Dedifferentiated amniotic fluid mesenchymal stem cell (primary cell): Measurements from ENCODE around the gene NELFB.

Experiments
- DNase-seq: peaks from one replicate; pipeline ENCODE4 v3.0.0-alpha.2; 2016; ENCODE audit errors: extremely low spot score

NELFB gene

GRCh38 chr9:137268538-137269201 lies 13.5 kb downstream of the NELFB start:
- no peak for DNase-seq

DNA sequence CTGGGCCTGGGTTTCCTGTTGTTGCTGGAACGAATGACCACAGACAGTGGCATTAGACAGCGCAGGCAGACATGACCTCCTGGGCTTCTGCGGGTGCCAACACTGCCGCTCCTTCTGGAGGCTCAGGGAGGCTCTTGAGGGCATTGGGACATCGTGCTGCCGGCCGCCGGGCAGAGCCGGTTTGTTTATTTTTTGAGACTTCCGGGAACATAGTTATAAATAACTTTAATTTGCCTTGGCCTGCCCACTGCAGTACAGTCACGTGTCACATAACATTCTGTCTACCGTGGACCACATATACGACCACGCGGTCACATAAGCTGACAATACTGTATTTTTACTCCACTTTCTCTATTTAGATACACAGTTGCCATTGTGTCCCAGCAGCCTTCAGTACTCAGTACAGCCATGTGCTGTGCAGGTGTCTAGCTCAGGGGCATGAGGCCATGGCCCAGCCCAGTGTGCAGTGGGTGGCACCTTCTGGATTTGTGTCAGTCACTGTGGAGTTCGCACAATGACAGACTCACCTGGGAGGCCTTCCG lies 14.2 kb downstream of the NELFB start:
- no peak for DNase-seq

GRCh38 chr9:137270929-137271695 lies 16.0 kb downstream of the NELFB start:
- no peak for DNase-seq

GRCh38 chr9:137271696-137272076 lies 16.6 kb downstream of the NELFB start:
- DNase-seq = no peak

- DNase-seq = no peak
These were observed 17.3 kb downstream of the NELFB start for GRCh38 chr9:137272241-137273094.

- DNase-seq = no peak
These were observed 18.0 kb downstream of the NELFB start for GRCh38 chr9:137273095-137273490.

GRCh38 chr9:137273611-137274320 lies 18.6 kb downstream of the NELFB start:
- no peak for DNase-seq

DNA sequence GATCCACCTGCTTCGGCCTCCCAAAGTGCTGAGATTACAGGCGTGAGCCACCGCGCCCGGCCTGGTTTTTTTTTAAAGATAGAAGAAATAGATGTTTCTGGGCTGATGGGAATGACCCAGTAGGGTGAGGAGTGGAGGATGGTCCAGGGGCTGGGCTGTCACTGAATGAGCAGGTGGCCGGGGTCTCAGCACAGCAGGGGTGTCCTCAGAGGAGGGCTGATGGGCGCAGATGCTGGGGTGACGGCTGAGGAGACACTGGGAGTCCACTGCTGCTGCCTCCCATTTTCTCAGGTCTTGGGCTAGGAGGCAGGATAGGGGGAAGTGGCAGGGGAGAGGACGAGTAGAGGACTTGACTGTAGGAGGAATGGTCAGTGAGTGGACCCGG lies 20.1 kb downstream of the NELFB start:
- no peak for DNase-seq

- no peak for DNase-seq
These were observed 20.7 kb downstream of the NELFB start for GRCh38 chr9:137275588-137276472.

GRCh38 chr9:137276473-137277328 lies 21.6 kb downstream of the NELFB start:
- DNase-seq = peak; percentile 18

- peak; percentile 64 for DNase-seq
These were observed 22.4 kb downstream of the NELFB start, which contains the start of gene TOR4A for GRCh38 chr9:137277329-137278041. TSS of gene TOR4A (plus strand) at chr9:137277726. CDS start at chr9:137278690, 964 bp downstream.

DNA sequence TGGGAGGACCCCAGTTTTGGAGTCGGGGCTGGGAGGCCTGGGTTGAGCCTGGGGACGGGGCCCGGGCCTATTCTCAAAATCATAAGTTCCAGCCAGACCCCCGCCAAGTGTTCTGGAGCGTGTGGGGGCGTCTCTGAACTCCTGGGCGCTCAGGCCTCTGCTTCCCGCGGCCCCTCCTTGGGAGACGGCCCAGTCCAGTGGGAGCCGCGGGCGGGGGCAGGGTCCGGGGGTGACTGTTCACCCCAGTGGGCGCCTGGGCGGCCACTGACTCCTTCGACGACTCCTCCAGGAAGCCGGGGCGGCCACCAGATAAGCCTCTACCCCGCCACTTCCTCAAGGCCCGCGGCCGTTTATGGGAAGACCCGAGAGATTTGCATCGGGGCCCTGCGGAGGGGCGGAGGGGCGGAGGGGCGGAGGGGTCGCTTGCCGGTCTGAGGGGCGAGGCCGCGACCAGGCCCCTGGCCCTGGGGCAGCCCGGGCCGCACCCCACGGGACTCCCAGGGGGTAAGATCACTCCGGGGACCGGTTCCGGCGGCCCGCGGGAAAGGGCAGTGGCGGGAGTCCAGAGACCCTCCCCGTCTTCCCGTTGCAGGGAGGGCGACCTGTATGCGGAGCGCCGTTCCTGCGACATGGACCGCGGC lies 23.1 kb downstream of the NELFB start:
- no peak for DNase-seq

- DNase-seq = no peak
These were observed 23.9 kb downstream of the NELFB start for GRCh38 chr9:137278721-137279711.

- no peak for DNase-seq
These were observed 24.8 kb downstream of the NELFB start for GRCh38 chr9:137279741-137280473.

DNA sequence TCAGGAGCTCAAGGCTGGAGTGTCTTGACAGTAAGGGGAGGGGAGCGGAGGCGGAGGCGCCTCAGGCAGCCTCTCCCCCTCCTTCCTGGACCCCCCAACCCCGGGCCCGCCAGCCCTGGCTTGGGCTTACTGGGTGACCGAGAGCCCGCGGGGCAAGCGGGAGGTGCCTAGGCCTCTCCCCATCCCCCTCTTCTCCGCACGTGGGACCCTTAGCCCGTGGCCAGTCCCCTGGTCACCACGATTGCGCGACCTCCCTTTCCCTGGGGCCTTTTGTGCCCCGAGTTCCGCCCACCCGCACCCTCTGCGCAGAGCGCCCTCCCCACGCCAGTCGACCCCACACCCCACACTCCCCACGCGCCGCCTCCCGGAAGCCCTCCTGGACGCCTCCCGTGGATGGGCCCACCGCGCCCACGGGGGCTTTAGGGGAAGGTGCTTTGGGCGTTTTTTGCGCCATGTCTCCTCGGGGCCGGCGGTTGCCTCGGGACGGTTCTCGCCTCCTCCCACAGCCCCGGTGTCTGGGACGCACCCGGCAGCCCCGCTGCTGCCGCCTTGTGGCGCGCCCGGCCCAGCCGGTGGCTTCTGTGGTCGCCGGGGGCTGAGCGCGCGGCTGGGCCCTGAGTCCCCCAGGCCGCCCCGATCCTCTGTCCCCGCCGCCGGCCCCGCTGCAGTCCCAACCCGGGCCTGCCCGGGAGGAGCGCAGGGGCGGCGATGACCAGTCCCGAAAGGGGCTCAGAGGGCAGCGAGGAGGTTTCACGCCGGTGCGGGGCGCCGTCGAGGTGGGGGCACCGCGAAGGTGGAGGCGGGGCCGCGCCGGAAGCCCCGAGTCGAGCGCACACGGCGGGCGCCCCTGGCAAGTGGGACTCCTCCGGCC lies 25.6 kb downstream of the NELFB start:
- no peak for DNase-seq
